Measurements from ENCODE around the gene IFRD2.
"Not testable (repeated sequence)": the region's sequence is repeated elsewhere in the genome, so short reads cannot be mapped to it uniquely, and the experiment has no call there.

IFRD2 gene

GRCh38 chr3:50323614-50324199, 31.5 kb upstream of the IFRD2 start:
- no peak for DNase-seq

DNA sequence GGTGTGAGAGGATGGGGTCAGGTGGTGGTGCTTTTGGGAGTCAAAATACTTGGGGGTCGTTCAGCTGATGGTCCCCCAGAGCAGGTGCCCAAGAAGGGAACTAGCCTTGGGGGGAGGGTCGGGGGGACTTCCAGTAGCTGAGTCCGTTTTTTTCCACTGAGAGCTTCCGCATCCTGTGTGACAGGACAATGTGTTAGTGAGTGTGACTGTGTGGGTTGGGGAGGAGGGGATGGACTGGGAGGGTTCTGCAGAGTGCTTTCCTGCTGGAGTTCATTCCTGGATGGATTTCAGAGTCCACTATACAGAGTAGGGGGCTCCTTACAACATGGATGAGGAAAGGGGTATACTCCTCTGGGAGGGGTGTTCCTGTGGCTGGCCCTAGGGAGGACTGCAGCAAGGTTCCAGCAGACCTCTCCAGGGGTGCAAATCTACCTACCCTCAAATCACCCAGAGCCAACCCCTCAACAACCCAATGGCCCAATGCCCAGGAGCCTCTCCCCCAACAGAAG, 30.9 kb upstream of the IFRD2 start:
- DNase-seq: no peak

DNA sequence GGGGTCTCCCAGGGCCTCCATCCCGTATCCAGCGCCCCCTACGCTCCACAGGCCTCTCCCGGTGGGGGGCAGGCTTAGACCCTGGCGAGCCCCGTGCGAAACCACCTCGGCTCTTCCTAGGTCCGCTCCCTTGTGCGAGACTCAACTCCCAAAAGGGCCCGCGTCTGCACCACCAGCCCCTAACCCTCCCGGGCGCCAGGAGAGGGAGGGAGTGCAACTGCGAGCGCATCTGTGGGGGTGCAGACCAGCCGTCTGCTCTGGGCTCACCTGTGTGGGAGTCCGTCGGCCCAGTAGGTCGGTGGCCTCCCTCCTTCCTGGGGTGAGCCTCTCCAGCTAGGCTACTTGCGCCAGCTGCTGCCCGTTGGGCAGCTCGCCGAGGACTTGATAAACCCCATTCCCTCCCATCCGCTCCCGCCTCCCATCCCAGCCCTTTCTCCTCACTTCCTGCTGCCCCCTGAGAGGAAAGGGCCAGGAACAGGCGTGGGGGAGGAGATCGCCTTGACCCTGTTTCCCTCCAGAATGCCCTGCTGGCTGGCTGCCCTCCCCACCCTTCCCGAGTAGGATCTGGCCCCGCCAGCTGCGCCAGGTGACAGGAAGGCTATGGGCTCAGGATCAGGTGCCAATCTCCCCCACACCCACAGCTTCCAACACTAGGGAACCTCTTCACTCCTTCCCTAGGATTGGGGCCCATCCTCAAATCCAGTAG, 30.3 kb upstream of the IFRD2 start, which contains the start of gene HYAL2:
Gene HYAL2 (minus strand): TSS at position 360 of the 706 bp plus-strand sequence. CDS start 2,256 bp downstream, outside the sequence.
- DNase-seq: no peak

DNA sequence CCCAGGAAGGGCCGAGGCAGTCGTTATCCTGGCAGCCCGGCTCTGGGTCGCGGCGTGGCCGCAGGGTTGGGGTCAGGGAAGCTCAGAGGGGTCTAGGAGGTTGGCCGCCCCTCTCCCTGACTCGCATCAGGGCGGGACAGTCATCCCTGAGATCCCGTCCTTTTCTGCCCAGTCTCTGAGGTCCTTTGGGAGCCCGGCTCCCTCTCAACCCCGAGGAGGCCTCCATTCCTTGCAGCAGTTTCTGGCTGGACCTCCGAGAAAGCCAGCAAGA, 29.8 kb upstream of the IFRD2 start:
- DNase-seq: no peak

DNA sequence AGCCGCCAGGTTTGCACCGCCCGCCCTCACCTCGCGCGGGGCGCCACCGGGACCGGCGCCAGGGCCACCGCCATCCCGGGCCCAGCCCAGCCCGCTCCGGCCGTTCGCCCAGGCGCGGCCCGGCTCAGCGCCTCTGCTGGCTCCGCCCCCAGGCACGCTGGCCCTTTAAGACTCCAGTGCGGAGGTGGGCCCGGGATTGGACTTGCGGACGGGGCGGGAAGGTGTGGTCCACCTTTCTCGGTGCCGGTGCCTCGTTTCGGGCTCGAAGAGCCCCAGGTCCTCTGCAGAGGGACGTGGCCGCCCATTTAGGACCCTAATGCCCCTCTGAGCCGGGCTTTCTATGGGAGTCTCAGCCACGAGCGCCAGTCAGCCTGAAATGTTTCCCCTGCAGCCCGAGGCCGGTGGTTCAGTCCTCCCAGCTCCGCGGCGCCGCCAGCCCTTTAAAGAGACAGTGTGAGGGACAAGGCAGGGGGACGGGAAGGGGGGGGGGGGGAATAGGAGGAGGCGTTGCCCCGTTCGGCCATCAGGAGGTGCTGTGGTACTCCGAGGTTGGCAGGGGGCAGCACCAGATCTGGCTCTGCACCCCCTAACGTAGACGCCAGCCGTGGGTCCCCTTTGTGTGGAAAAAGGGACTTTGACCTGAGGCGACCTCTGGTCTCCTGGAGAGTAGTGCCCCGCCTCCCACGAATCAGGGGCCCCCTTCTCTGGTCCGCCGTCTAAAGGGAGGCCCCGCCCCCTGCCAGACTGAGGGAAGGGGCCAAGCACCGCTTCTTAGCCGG, 29.3 kb upstream of the IFRD2 start:
- DNase-seq: peak; percentile 86

- peak; percentile 68 for DNase-seq
Observed at GRCh38 chr3:50320853-50321335, 28.7 kb upstream of the IFRD2 start.

- DNase-seq: no peak
Observed at GRCh38 chr3:50319894-50320625, 27.8 kb upstream of the IFRD2 start.

GRCh38 chr3:50319181-50319893, 27.1 kb upstream of the IFRD2 start:
- no peak for DNase-seq

DNA sequence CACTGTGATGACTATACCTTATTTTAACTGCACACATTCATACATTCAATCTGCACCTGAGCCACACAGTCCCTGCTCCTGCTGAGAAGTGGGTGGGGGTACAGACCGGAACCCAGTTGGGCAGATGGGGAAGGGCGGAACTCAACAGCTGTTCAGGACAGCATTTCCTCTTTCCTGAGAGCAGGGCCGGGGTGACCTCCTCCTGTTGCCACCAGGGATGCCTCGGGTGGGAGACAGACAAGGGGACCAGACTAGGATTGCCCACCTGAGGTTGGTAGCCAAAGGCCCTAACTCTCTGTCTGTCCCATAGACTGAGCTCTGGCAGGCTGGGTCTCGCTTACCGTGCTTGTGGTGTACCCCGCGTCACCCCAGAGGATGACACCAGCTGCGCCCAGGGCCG, 26.4 kb upstream of the IFRD2 start:
- no peak for DNase-seq

DNA sequence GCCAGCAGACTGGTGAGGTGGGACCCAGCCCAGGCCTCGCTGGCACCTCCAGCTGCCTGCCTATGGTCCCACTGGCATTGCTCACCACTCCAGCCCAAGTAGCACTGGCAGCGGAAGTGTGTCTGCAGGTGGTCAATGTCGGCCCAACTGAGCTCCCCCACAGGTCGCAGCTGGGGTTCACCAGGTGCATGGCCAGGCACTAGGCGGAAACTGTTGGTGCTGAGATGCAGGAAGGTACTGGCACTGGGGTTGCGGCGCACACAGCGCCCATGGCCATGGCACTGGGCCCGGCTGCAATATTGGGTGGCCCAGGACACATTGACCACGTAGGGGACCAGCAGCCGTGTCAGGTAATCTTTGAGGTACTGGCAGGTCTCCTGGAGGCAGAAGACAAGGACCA, 25.9 kb upstream of the IFRD2 start:
- no peak for DNase-seq

- no peak for DNase-seq
Observed at GRCh38 chr3:50317300-50317699, 25.1 kb upstream of the IFRD2 start.

DNA sequence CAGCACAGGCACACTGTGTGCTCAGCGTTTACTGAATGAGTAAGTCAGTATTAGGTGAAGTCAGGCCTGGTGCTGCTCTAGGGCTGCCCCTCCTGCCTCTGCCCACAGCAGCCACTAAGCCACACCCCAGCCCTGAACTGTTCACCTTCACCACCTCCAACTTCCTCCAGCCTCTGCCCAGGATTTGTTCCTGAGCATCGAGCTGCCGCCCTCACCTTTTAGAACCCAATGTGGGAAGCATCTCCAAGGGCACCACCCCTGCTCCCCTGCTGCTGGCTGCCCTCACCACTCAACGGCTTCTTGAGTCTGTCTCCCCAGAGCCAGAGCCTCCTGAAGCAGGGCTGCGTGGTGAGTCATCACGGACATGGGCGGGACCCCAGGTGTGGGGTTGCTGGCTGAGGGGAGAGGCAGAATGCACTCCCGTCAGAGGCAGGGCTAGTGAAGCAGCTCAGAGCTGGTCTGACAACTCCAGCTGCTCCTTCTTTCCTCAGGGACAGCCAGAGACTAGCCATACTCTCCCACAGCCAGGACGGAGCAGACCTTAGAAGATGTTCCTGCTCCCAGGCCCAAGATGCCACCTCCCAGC, 24.5 kb upstream of the IFRD2 start:
- DNase-seq: peak; percentile 81

GRCh38 chr3:50314816-50315215, 22.6 kb upstream of the IFRD2 start:
- DNase-seq: no peak

- no peak for DNase-seq
Observed at GRCh38 chr3:50314342-50314741, 22.1 kb upstream of the IFRD2 start.

GRCh38 chr3:50312041-50312440, 19.8 kb upstream of the IFRD2 start:
- not testable (repeated sequence) for DNase-seq

DNA sequence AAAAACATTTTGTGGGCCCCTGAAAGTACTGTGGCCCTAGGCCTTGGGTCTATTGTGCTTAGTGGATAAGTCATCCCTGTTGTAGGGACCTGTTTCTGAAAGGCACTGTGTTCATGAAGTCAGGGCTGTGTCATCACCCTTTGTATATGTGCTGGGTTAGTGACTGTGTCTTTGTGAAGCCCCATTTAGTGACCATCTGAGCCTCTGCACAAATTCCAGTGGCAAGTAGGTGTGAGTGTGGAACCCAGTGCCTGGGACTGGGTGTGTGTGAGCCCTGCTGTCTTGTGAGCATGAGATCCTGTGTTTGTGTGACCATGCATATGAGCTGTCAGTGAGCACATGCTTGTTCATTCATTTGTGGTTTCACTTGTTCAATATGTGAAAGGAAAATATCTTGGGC, 12.4 kb upstream of the IFRD2 start:
- no peak for DNase-seq

DNA sequence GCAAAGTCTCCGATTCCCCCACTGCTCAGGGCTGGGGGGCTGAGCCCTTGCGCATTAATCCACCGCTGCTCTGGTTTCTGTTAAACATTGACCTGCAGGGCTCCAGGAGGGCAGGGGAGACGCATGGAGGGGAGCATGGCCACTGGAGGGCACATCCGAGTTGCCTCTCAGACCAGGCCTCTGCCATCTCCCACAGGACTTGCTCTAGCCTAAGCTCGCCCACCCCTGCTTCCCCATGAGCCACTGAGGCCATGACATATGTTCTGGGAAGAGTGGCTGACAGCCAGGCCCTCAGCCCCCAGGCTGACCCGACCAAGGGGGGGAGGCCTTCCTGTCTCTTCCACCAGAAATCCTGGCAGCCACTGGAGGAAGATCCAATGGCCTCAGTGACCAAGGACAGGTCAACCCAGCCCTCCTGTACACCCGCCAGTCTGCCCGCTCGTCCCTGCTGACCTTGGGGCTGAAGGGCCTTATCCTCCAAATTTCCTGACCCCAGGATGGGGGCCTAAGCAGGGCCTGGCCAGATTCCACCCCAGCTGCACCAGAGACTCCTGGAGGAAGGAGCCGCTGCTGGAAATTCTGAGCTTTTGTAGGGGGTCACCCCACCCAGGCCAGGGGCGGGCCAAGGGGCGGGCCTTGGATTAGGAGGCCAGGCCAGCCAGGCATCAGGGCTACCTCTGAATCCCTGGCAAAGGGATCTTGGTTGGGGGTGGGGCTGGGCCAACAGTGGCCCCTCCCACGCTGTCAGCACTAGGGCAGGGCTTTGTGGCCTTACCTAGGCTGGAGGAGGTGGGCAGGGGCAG, 11.0 kb upstream of the IFRD2 start, which contains the start of gene HYAL1:
Gene HYAL1 (minus strand): TSS at position 562 of the 803 bp plus-strand sequence. CDS start 618 bp downstream, outside the sequence.
- DNase-seq: no peak

DNA sequence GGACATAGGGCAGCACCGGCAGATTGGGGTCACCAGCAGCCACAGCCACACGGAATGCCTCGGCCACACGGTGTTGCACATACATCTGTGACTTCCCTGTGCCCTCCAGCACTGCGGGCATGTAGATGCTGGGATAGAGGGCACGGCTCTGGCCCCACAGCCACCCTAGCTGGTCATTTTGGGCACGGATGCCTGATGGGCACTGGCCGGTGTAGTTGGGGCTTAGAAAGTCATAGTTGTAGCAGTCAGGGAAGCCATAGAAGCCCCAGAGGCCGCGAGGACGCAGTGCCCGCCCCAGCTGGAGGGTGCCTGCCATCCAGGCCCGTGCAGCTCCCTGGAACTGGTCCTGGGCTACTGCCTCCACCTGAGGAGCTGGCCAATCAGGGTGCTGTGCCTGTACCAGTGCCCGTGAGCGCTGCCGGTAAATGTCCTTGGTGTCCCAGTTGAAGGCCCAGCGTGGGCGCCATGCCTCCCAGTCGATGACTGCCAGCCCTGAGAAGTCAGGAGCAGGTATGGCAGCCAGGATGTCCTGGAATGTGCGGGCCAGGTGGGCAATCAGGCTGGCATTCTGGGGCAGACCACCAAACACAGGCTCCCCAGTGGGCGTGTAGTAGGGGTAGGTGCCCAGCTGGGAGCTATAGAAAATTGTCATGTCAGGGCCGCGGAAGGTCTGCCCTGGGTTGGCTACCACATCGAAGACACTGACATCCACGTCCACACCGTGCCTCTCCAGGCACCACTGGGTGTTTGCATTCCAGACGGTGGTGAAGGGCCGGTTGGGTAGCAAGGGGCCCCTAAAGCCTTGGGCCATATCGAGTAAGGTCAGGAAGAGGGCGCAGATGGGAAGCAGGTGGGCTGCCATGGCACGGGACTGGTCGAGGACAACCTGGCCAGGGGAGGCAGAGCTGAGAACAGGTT, 10.1 kb upstream of the IFRD2 start:
- DNase-seq: no peak

DNA sequence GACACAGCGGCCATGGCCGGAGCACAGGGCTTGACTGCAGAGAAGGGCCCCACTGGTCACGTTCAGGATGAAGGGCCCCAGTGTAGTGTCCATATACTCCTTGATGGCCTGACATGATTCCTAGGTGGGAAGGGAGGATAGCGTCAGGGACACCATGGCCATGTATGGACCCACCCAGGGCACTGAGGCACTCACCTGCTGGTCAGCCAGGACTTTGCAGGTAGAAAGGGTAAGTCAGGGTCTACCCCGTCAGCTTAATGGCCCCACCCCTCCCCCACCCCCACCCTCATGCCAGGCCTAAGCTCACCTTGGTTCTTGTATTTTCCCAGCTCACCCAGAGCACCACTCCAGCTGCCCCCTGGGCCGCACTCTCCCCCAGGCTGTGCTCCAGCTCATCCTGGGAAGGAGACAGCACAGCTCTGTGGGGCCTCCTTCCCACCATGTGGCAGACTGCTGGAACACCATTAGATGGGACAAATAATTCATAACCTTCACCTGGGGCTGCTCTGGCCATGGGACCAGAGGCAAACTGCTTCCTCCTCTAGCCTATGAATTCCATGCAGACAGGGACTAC, 8.5 kb upstream of the IFRD2 start:
- no peak for DNase-seq
